GM18526 (cell line): ENCODE results near the gene ZBED4.

Experiments used
- POLR2A ChIP-seq: IDR thresholded peaks from 3 replicates; pipeline ENCODE4 v1.6.1; 2011; ENCODE audit not compliant: insufficient read length; ENCODE audit errors: extremely low read depth

The ZBED4 gene

DNA sequence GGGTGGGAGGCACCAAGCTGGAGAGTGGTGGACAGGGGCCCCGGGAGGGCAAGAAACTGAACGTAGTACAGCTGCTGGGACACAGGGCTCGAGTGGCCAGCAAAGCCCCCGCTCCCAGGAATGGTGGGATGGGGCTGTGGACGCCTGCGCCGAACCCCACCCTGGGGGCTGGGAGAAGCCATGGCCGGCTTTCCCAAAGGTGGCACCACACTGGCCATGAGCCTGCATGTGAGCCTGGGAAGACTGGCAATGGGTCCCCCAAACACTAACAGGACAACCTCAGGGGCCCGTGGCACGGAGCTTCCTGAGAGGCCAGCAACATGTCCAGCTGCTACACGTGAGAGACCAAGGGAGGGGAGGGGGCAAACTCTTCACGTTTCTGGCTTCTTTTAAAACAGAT is 60.6 kb downstream of the ZBED4 start:
- no peak for TF ChIP-seq POLR2A

DNA sequence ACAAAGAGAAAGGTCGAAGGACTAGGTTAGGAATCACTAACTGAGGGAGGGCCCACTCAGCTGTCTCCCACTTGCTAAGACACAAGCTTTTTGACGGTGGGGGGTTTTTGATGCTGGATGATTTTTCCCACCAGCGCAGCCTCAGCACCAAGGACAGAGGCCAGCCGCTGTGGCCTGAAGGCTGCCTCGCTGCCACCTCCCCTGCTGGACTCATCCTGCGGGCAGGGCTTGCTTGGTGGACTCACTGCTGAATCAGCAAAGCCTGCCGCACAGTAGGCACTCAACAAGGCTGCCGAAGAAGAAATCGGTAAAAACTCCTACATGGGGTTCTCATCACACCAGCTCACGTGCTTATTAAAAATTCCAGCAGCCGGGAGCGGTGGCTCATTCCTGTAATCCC is 62.0 kb downstream of the ZBED4 start:
- no peak for TF ChIP-seq POLR2A

DNA sequence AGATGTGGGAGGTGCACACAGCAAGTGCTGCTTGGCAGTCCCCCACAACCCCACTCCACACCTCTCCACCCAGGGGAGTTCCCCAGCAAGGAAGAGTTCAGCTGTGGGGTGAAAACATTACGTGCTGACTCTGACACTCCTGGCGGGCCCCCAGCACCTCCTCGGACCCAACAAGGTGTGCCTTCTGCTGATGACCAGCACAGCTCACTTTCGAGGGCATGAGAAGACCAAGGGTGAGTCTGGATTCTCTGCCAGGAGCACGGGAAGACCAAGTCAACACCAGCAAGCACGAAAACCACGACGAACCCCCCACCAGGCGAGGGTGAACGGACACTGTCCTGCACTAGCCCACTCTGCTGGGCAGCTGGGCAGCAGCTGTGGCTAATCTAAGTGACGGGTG is 63.2 kb downstream of the ZBED4 start:
- no peak for TF ChIP-seq POLR2A

DNA sequence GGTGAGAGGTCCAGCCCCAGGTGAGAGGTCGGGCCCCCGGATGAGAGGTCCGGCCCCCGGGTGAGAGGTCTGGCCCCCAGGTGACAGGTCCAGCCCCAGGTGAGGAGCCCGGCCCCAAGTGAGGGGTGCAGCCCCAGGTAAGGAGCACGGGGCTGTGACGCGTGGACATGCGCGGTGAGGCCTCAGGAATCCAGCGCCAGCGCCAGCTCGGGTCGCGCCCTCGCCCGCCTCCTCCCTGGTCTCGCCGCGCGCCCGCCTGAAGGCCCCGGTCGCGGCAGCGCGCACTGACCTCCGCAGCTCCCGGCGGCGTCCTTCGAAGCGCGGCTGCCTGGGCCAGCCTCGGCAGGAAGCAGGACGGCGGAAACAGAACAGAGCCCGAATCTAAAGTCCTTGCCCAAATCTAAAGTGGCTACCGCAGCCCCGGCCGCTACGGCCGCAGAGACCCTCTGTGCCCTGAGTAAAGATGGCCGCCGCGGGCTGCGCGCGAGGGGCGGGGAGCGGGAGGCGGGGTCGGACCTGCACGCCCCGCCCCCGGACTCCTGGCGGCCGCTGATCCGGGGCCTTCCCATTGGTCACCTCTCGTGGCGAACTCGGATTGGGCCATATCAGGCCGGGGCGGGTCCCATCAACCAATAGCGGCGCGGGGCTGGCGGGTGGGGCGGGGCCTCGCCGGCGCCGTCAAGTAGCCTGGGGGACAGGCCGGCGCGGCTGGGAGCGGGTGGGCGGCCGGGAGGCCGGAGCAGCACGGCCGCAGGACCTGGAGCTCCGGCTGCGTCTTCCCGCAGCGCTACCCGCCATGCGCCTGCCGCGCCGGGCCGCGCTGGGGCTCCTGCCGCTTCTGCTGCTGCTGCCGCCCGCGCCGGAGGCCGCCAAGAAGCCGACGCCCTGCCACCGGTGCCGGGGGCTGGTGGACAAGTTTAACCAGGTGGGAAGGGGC is 64.6 kb downstream of the ZBED4 start, which contains the start of the genes ALG12 and CRELD2:
TSS of gene ALG12 (minus strand) at position 465 of the 937 bp plus-strand sequence. CDS start 4,673 bp downstream, outside the sequence.
TSS of gene CRELD2 (plus strand) at position 661 of the 937 bp plus-strand sequence. CDS start at position 797, 136 bp downstream.
- TF ChIP-seq POLR2A, result peak; percentile 80

- no peak for TF ChIP-seq POLR2A
Observed at GRCh38 chr22:49918911-49919881, 65.6 kb downstream of the ZBED4 start.

GRCh38 chr22:49920859-49921258 is 67.2 kb downstream of the ZBED4 start:
- TF ChIP-seq POLR2A, result no peak

DNA sequence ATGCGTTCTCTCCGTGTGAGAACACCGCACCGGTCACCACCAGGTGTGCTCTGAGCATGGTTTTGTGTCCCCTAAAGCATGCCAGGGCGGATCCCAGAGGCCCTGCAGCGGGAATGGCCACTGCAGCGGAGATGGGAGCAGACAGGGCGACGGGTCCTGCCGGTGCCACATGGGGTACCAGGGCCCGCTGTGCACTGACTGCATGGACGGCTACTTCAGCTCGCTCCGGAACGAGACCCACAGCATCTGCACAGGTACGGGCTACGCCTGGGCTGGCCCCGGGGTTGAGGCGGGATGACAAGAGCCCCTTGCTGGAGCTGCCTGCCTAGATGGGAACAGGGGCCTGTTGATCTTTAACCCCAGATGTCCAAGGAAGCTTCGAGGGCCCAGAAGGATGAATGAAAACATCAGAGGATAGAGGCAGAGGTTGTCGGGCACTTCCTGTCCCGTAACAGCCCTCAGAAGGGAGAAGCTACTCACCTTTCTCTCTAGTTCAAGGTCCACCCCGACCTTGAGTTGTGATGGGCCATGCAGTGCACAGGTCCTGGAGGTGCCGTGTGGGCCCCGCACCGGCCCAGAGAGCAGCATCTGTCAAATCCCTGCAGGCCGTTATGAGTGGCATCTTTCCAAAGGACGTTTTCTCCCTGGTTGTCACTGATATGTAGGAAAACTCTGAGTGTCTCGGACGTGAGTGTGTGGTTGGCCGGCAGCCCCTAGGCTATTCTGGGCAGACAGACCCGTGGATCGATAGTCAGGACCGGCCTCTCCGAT is 68.0 kb downstream of the ZBED4 start:
- no peak for TF ChIP-seq POLR2A

DNA sequence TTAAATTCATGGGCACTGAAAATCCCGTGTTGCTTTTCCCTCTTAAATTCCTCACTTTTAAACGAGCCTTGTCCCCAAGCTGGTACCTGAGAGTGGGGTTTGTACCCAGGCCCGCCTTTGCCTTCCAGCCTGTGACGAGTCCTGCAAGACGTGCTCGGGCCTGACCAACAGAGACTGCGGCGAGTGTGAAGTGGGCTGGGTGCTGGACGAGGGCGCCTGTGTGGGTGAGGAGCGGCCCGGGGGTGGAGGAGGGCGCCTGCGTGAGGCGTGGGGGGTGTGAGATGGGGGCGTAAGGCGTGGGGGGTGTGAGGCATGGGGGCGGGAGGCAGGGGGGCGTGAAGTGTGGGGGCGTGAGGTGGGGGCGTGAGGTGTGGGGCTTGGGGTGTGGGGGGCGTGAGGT is 68.8 kb downstream of the ZBED4 start:
- TF ChIP-seq POLR2A, result no peak

GRCh38 chr22:49922926-49923325 is 69.3 kb downstream of the ZBED4 start:
- no peak for TF ChIP-seq POLR2A

GRCh38 chr22:49923445-49923844 is 69.8 kb downstream of the ZBED4 start:
- no peak for TF ChIP-seq POLR2A

DNA sequence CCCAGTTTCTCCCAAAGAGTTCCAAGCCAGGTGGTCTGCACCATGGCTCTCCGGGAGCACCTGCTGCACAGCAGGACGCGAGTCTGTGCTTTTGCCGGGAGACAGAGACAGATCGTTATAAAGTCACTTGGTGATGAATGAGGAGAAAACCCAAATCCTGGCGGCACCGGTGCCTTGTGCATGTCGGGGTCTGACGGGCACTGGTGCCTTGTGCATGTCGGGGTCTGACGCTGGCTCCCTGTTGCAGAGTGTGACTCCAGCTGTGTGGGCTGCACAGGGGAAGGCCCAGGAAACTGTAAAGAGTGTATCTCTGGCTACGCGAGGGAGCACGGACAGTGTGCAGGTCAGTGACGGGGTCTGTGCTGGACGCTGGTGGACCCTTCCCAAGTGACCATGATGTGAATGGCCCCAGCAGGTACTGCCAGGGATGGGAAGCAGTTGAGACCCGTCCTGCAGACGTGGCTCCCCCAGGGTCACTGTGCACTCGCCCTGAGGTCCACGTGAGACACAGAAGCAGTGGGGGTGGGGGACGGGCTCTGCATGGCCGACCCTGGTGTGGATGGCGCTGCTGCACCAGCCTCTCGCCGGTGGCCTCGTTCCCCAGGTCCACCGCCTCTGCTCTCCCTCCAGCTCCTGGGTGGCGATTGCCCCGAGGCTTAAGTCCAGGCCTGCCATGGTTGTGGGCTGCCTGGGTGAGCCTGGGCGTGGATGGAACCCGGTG is 70.6 kb downstream of the ZBED4 start:
- TF ChIP-seq POLR2A, result no peak

- TF ChIP-seq POLR2A, result peak; percentile 63
Observed at GRCh38 chr22:49925525-49926128, 72.0 kb downstream of the ZBED4 start.

- TF ChIP-seq POLR2A, result no peak
Observed at GRCh38 chr22:49926916-49927315, 73.3 kb downstream of the ZBED4 start.
